Activated T-helper 17 cell treated with anti-CD3 and anti-CD28 coated beads, Interleukin-2, amount 50 U/mL, for 72 hours (primary cell): Measurements from ENCODE around the gene CSTPP1. TPM values are rescaled to one million over a fixed set of nuclear protein-coding genes. Genes with fewer than 3 reads are reported as not detected.
A peak's percentile ranks its signal among the peaks of the same experiment; 100 is the strongest.

Source experiments
- ATAC-seq: fragments of 150-1000 bp; cut with Tn5 transposase; replicated peaks from 2 replicates; pipeline ENCODE4 v1.10.0; 2021; ENCODE audit warnings: mild to moderate bottlenecking, moderate library complexity
- H3K27ac Mint-ChIP-seq: one replicate; pipeline ENCODE4 v1.8.0; 2022; ENCODE audit warnings: mixed read lengths
- H3K27me3 Mint-ChIP-seq: one replicate; pipeline ENCODE4 v1.8.0; 2022; ENCODE audit warnings: mixed read lengths
- H3K36me3 Mint-ChIP-seq: one replicate; pipeline ENCODE4 v1.8.0; 2022; ENCODE audit warnings: low read depth, mild to moderate bottlenecking, mixed read lengths
- H3K4me1 Mint-ChIP-seq: one replicate; pipeline ENCODE4 v1.8.0; 2022; ENCODE audit warnings: mixed read lengths
- H3K4me3 Mint-ChIP-seq: one replicate; pipeline ENCODE4 v1.8.0; 2022; ENCODE audit warnings: mild to moderate bottlenecking, mixed read lengths
- H3K9me3 Mint-ChIP-seq: one replicate; pipeline ENCODE4 v1.8.0; 2022; ENCODE audit warnings: mixed read lengths
- total RNA-seq, 2 donors: library from RNA; stranded (reverse); gene quantifications; one replicate each; pipeline ENCODE4 v1.2.3, GENCODE V29; 2022

CSTPP1 gene
- total RNA-seq, 2 donors from 2014 or later, result 15.2 to 19.4 TPM

- no peak overlapping the region for H3K27ac Mint-ChIP-seq
- peaks cover 15% of the 10 kb centered on the region for H3K36me3 Mint-ChIP-seq
- H3K9me3 Mint-ChIP-seq, result no peaks in the 10 kb centered on the region
- H3K27me3 Mint-ChIP-seq, result no peaks in the 10 kb centered on the region
- no peak overlapping the region for H3K4me3 Mint-ChIP-seq
- peaks cover 3% of the 10 kb centered on the region for H3K4me1 Mint-ChIP-seq
- ATAC-seq, result peak; percentile 16
These were observed 68.1 kb downstream of the CSTPP1 start for GRCh38 chr11:47004595-47005033.

DNA sequence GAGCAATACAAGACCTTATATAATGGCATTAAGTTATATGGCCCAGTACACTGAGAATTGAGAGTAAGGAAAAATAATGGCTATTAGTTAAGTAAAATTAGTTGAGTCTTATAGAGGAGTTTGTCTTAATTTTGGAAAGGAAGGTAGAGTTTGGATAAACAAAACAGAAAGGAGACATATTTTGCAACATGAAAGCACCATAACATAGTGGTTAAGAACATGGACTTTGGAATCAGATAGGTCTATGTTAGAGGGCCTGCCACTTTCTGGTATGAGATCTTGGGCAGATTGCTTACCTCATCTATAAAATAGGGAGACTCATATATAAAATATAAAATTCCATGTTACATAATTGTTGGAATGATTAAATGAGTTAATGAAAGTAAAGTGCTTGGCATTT is 68.9 kb downstream of the CSTPP1 start:
- Mint-ChIP-seq H3K36me3 (peaks cover 22% of the 10 kb centered on the region), H3K27me3 (no peaks in the 10 kb centered on the region), H3K27ac (no peak overlapping the region), H3K4me1 (peaks cover 3% of the 10 kb centered on the region), H3K4me3 (no peak overlapping the region), H3K9me3 (no peaks in the 10 kb centered on the region)
- no peak for ATAC-seq

DNA sequence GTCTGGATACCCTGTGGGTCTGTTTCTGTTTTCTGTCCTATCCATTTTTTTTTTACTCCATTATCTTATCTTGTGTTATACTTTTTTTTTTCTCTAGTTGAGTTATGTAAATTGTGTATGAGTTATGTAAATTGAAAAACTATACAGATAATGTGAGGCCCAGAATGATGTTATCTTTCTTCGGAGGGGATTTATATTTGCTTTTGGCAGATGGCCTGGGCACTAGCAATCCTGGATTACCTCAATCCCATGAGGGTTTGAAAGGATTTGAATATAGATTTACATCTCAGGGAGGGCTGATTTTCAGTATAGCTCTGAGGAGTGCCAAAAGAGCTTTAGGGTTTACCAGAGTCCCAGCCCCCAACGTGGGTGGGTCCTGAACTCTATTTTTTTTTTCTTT is 71.0 kb downstream of the CSTPP1 start:
- Mint-ChIP-seq H3K27me3 (no peaks in the 10 kb centered on the region), H3K4me1 (peaks cover 3% of the 10 kb centered on the region), H3K4me3 (no peak overlapping the region), H3K9me3 (no peaks in the 10 kb centered on the region), H3K27ac (no peak overlapping the region), H3K36me3 (peaks cover 24% of the 10 kb centered on the region)
- ATAC-seq, result no peak

DNA sequence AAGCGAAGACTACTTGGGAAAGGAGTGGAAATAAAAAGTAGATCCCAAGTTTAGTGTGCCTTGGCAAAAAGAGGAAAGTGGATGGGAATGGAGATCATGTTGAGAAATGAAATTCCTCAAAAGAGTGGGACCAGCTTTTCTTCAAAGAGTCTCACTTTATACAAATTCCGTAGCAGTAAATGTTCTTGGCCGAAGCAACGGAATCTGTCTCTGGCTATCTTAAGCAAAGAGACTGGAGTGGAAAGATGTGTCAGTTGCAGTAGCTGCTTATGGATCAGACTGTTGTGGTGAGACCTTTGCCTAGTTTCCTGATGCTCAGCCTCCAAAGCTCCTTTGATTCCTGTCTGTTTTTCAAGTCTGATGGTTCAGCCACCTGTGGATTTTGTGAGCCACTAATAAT is 73.6 kb downstream of the CSTPP1 start:
- H3K27ac Mint-ChIP-seq, result no peak overlapping the region
- H3K36me3 Mint-ChIP-seq, result peaks cover 24% of the 10 kb centered on the region
- H3K4me1 Mint-ChIP-seq, result peaks cover 3% of the 10 kb centered on the region
- no peaks in the 10 kb centered on the region for H3K9me3 Mint-ChIP-seq
- no peak for ATAC-seq
- H3K27me3 Mint-ChIP-seq, result no peaks in the 10 kb centered on the region
- H3K4me3 Mint-ChIP-seq, result no peak overlapping the region

DNA sequence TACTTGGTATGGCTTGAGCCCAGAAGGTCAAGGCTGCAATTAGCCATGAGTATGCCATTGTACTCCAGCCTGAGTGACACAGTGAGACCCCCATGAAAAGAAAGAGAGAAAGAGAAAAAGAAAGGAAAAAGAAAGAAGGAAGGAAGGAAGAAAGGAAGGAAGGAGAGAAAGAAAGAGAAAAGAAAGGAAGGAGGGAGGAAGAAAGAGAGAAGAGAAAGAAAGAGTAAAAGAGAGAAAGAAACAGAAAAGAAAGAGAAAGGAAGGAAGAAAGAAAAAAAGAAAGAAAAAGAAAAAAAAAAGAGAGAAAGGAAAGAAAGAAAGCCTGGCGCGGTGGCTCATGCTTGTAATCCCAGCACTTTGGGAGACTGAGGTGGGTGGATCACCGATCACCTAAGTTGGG is 77.5 kb downstream of the CSTPP1 start:
- Mint-ChIP-seq H3K9me3 (no peaks in the 10 kb centered on the region), H3K4me1 (peaks cover 5% of the 10 kb centered on the region), H3K27me3 (no peaks in the 10 kb centered on the region), H3K36me3 (peaks cover 13% of the 10 kb centered on the region), H3K27ac (peak overlapping the region; percentile 5), H3K4me3 (no peak overlapping the region)
- ATAC-seq, result no peak

DNA sequence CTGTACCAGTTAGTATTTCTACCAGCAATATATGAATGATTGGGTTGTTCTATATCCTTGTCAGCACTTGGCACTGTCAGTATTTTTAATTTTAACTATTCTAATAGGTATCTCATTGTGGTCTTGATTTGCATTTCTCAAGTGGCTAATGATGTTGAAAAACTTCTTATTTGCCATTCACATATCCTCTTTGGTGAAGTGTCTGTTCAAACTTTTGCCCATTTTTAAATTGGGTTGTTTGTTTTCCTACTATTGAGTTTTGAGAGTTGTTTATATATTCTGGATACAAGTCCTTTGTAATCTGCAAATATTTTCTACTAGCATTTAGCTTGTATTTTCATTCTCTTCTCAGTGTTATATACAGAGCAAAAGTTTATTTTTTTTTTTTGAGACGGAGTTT is 82.1 kb downstream of the CSTPP1 start:
- peaks cover 5% of the 10 kb centered on the region for H3K4me1 Mint-ChIP-seq
- H3K4me3 Mint-ChIP-seq, result no peak overlapping the region
- no peaks in the 10 kb centered on the region for H3K36me3 Mint-ChIP-seq
- H3K27me3 Mint-ChIP-seq, result no peaks in the 10 kb centered on the region
- no peak for ATAC-seq
- no peak overlapping the region for H3K27ac Mint-ChIP-seq
- no peaks in the 10 kb centered on the region for H3K9me3 Mint-ChIP-seq

DNA sequence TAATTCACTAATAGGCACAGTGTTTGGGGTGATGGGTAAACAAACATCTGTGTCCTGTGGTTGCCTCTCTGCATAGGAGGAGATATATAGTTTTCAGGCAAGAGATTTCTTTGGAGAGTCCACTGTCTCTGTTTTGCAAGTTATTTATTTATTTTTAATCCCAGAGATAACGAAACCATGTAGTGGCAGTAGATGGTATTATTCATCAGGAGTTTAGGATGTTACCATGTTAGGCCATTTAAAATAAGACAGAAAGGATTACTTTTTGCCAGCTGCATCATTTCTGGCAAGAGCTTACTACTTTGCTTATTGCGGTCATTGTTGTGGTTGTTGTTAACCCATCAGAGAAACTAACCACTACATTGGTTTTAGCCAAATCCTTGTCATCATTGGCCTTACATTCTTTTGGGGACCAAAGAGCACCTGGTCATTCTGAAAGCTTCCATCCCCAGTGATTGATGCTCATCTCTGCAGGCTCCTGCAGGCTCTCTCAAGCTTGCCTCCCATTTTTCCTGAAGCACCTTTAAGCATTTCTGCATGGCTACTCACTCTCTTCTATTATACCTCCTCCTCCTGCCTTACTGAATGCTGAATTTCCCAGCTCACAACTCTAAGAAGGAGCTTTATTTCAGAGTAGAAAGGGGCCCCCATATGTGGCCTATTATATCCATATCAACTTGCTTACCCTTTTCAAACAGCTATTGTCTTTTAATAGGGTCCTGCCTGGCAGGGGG is 84.4 kb downstream of the CSTPP1 start:
- H3K27me3 Mint-ChIP-seq, result no peaks in the 10 kb centered on the region
- no peaks in the 10 kb centered on the region for H3K9me3 Mint-ChIP-seq

GRCh38 chr11:47021527-47021818 is 84.9 kb downstream of the CSTPP1 start:
- Mint-ChIP-seq H3K4me1 (peaks cover 5% of the 10 kb centered on the region), H3K4me3 (no peak overlapping the region), H3K36me3 (no peaks in the 10 kb centered on the region), H3K27ac (no peak overlapping the region), H3K27me3 (no peaks in the 10 kb centered on the region), H3K9me3 (no peaks in the 10 kb centered on the region)
- ATAC-seq, result no peak

More for the DNA sequence above, 84.4 kb downstream of the CSTPP1 start:
- no peaks in the 10 kb centered on the region for H3K36me3 Mint-ChIP-seq
- no peak overlapping the region for H3K4me3 Mint-ChIP-seq
- peaks cover 5% of the 10 kb centered on the region for H3K4me1 Mint-ChIP-seq
- H3K27ac Mint-ChIP-seq, result no peak overlapping the region
- no peak for ATAC-seq

- peaks cover 5% of the 10 kb centered on the region for H3K4me1 Mint-ChIP-seq
- no peaks in the 10 kb centered on the region for H3K27me3 Mint-ChIP-seq
- H3K36me3 Mint-ChIP-seq, result no peaks in the 10 kb centered on the region
- no peak overlapping the region for H3K4me3 Mint-ChIP-seq
- H3K27ac Mint-ChIP-seq, result no peak overlapping the region
- no peak for ATAC-seq
- no peaks in the 10 kb centered on the region for H3K9me3 Mint-ChIP-seq
These were observed 85.4 kb downstream of the CSTPP1 start for GRCh38 chr11:47021965-47022364.

DNA sequence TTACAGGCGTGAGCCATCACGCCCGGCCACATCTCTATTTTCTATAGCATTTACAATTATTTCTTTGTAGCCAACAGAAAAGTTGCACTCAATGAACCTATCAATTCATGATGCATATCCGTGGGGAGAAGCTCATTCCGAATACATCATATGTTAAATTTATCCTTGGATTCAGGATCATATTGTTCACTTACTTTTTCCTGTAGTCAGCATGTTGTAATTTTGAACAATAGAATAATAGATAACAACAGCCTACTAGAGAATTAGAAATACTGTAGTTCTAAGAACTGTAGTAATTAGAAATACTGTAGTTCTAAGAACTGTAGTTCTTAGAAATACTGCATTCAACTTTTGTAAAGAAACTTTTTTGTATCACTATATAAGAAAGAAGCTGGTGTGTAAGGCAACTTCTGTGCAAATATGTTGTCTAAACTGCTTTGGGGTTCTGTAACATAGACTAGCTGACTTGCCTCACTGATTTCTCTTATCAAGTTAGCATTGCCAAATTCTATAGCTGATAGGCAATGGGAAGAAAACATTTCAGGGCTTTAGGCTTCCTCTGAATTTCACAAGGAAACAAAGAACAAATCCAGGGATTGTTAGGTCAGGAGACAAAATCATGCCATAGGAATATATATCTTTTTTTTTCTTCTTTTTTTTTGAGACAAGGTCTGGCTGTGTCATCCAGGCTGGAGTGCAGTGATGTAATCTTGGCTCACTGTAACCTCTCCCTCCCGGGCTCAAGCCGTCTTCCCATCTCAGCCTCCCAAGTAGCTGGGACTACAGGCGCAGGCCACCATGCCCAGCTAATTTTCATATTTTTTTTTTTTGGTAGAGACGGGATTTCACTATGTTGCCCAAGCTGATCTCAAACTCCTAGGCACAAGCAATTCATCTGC is 91.9 kb downstream of the CSTPP1 start:
- no peak for ATAC-seq
- no peak overlapping the region for H3K4me3 Mint-ChIP-seq
- no peak overlapping the region for H3K27ac Mint-ChIP-seq
- H3K9me3 Mint-ChIP-seq, result no peaks in the 10 kb centered on the region
- H3K27me3 Mint-ChIP-seq, result no peaks in the 10 kb centered on the region
- H3K36me3 Mint-ChIP-seq, result no peaks in the 10 kb centered on the region
- no peaks in the 10 kb centered on the region for H3K4me1 Mint-ChIP-seq

GRCh38 chr11:47033439-47033838 is 96.9 kb downstream of the CSTPP1 start:
- Mint-ChIP-seq H3K27me3 (no peaks in the 10 kb centered on the region), H3K9me3 (no peaks in the 10 kb centered on the region), H3K27ac (no peak overlapping the region), H3K4me3 (no peak overlapping the region), H3K4me1 (no peaks in the 10 kb centered on the region), H3K36me3 (no peaks in the 10 kb centered on the region)
- no peak for ATAC-seq

DNA sequence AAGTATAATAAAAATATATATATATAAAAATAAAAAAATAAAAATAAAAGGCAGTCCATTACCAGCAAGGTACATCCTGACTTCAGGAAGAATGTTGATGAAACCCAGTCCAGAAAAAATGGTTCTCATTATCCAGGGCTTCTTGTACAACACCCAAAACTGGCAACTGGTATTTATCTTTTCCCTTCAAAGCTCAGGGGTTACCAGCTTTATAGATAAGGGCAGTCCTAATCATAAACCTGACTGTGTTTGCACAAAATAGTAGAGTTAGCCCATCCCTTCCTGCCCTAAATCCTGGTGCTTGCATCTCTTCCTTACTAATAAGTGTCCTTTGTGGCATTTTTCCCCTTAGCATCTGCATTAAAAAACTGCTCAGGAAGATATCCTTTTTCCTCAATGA is 97.5 kb downstream of the CSTPP1 start:
- Mint-ChIP-seq H3K27ac (no peak overlapping the region), H3K27me3 (no peaks in the 10 kb centered on the region), H3K36me3 (no peaks in the 10 kb centered on the region), H3K9me3 (no peaks in the 10 kb centered on the region), H3K4me3 (no peak overlapping the region), H3K4me1 (no peaks in the 10 kb centered on the region)
- no peak for ATAC-seq

DNA sequence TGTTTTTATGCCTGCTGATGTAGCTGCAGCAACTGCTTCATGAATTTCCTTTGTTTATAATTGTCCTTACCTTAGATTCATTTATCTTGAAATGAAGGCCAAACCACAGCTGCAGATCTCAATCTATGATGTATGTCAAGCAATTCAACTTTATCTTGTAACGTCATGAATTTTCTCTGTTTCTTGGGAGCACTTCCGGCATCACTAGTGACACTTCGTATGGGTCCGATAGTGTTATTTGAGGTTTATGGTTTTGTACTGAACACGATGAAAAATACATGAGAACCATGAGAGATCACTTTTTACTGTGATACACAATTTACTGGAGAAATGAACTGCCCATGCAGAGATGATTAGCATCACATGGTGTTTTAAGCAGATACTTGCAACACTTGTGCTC is 98.5 kb downstream of the CSTPP1 start:
- Mint-ChIP-seq H3K27me3 (no peaks in the 10 kb centered on the region), H3K9me3 (no peaks in the 10 kb centered on the region), H3K27ac (no peak overlapping the region), H3K4me1 (no peaks in the 10 kb centered on the region), H3K36me3 (no peaks in the 10 kb centered on the region), H3K4me3 (no peak overlapping the region)
- no peak for ATAC-seq

- no peaks in the 10 kb centered on the region for H3K4me1 Mint-ChIP-seq
- H3K36me3 Mint-ChIP-seq, result no peaks in the 10 kb centered on the region
- no peak overlapping the region for H3K27ac Mint-ChIP-seq
- no peak for ATAC-seq
- H3K9me3 Mint-ChIP-seq, result no peaks in the 10 kb centered on the region
- no peak overlapping the region for H3K4me3 Mint-ChIP-seq
- H3K27me3 Mint-ChIP-seq, result no peaks in the 10 kb centered on the region
These were observed 107.6 kb downstream of the CSTPP1 start for GRCh38 chr11:47044119-47044518.

DNA sequence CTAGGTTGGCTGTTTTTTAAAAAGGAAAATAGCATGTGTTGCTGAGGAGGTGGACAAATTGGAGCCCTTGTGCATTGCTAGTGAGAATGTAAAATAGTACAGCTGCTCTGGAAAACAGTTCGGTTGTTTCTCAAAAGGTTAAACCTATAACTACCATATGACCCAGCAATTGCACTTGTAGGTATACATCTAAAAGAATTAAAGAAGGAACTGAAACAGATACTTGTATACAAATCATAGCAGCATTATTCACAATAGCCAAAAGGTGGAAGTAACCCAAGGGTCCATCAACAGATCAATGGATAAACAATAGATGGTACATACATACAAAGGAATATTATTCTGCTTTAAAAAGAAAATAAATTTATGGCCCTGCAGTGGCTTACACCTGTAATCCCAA is 111.4 kb downstream of the CSTPP1 start:
- ATAC-seq, result no peak
- Mint-ChIP-seq H3K36me3 (peaks cover 6% of the 10 kb centered on the region), H3K27ac (no peak overlapping the region), H3K4me3 (no peak overlapping the region), H3K27me3 (no peaks in the 10 kb centered on the region), H3K4me1 (no peaks in the 10 kb centered on the region), H3K9me3 (no peaks in the 10 kb centered on the region)
